SK-N-SH treated with all-trans-retinoic acid at 6 μM for 48 hours (cell line): ENCODE measurements around the gene MRPS23.

Experiments
- ATAC-seq: fragments of 200-7000 bp; cut with Tn5 transposase; 3 replicates; pipeline ENCODE4 v1.9.1; 2020; ENCODE audit warnings: mild to moderate bottlenecking, moderate library complexity
- ARNTL ChIP-seq: fragments of 450-650 bp; formaldehyde crosslinking; IDR thresholded peaks from 2 replicates; pipeline ENCODE4 v1.5.0; 2020; ENCODE audit warnings: low read depth, mild to moderate bottlenecking, moderate library complexity, borderline replicate concordance
- BACH2 ChIP-seq: fragments of 250-450 bp; sonication (Bioruptor Pico); IDR thresholded peaks from 2 replicates; pipeline ENCODE4 v1.9.0; 2021; ENCODE audit warnings: mild to moderate bottlenecking, borderline replicate concordance
- CSDC2 ChIP-seq: fragments of 250-450 bp; sonication (Bioruptor Pico); IDR thresholded peaks from 2 replicates; pipeline ENCODE4 v1.5.0; 2020; ENCODE audit warnings: mild to moderate bottlenecking, moderate library complexity
- ESRRG ChIP-seq: fragments of 250-450 bp; sonication (Bioruptor Pico); IDR thresholded peaks from 2 replicates; pipeline ENCODE4 v1.6.1; 2021; ENCODE audit warnings: mild to moderate bottlenecking
- GLIS3 ChIP-seq: fragments of 250-450 bp; sonication (Bioruptor Pico); IDR thresholded peaks from 2 replicates; pipeline ENCODE4 v1.5.0; 2020; ENCODE audit warnings: mild to moderate bottlenecking, moderate library complexity
- ISL1 ChIP-seq: fragments of 250-450 bp; sonication (Bioruptor Pico); IDR thresholded peaks from 2 replicates; pipeline ENCODE4 v2.1.2; 2022; ENCODE audit warnings: mild to moderate bottlenecking, moderate library complexity
- OSR1 ChIP-seq: fragments of 250-450 bp; sonication (Bioruptor Pico); IDR thresholded peaks from 2 replicates; pipeline ENCODE4 v1.8.0; 2022; ENCODE audit warnings: moderate library complexity, mild to moderate bottlenecking, inconsistent platforms
- PPARA ChIP-seq: fragments of 250-450 bp; sonication (Bioruptor Pico); IDR thresholded peaks from 2 replicates; pipeline ENCODE4 v1.5.0; 2020; ENCODE audit warnings: mild to moderate bottlenecking, borderline replicate concordance
- RARB ChIP-seq: fragments of 250-450 bp; sonication (Bioruptor Pico); IDR thresholded peaks from 2 replicates; pipeline ENCODE4 v1.8.0; 2021; ENCODE audit warnings: mild to moderate bottlenecking, moderate library complexity
- TOX ChIP-seq: fragments of 250-450 bp; sonication (Bioruptor Pico); IDR thresholded peaks from 2 replicates; pipeline ENCODE4 v1.8.0; 2021; ENCODE audit warnings: mild to moderate bottlenecking, moderate library complexity, borderline replicate concordance
- ZC3H10 ChIP-seq: fragments of 250-450 bp; sonication (Bioruptor Pico); IDR thresholded peaks from 2 replicates; pipeline ENCODE4 v1.5.1; 2021; ENCODE audit warnings: mild to moderate bottlenecking, moderate library complexity
- ZFP3 ChIP-seq: fragments of 250-450 bp; sonication (Bioruptor Pico); IDR thresholded peaks from 2 replicates; pipeline ENCODE4 v1.5.0; 2020; ENCODE audit warnings: mild to moderate bottlenecking, moderate library complexity
- ZFP30 ChIP-seq: fragments of 450-650 bp; formaldehyde crosslinking; IDR thresholded peaks from 2 replicates; pipeline ENCODE4 v1.5.0; 2022; ENCODE audit warnings: mild to moderate bottlenecking, moderate library complexity
- ZNF565 ChIP-seq: fragments of 450-650 bp; formaldehyde crosslinking; conservative IDR thresholded peaks from 2 replicates; pipeline ENCODE4 v1.5.0; 2020; ENCODE audit warnings: low read depth, mild to moderate bottlenecking, moderate library complexity
- ZNF70 ChIP-seq: fragments of 450-650 bp; formaldehyde crosslinking; IDR thresholded peaks from 2 replicates; pipeline ENCODE4 v1.5.0; 2020; ENCODE audit warnings: mild to moderate bottlenecking, moderate library complexity
- ZNF8 ChIP-seq: fragments of 450-650 bp; formaldehyde crosslinking; IDR thresholded peaks from 2 replicates; pipeline ENCODE4 v1.5.0; 2020; ENCODE audit warnings: mild to moderate bottlenecking, moderate library complexity
- TF ChIP-seq, protein P1 (sequence below): fragments of 250-450 bp; sonication (Bioruptor Pico); IDR thresholded peaks from 2 replicates; pipeline ENCODE4 v1.5.1; 2020; ENCODE audit warnings: low read depth, mild to moderate bottlenecking, moderate library complexity
- TF ChIP-seq, protein P2 (sequence below): fragments of 250-450 bp; sonication (Bioruptor Pico); IDR thresholded peaks from 2 replicates; pipeline ENCODE4 v1.8.0; 2021; ENCODE audit warnings: low read depth, mild to moderate bottlenecking, moderate library complexity, borderline replicate concordance
- TF ChIP-seq, protein P3 (sequence below): fragments of 250-450 bp; sonication (Bioruptor Pico); IDR thresholded peaks from 2 replicates; pipeline ENCODE4 v1.5.0; 2020; ENCODE audit warnings: mild to moderate bottlenecking, moderate library complexity
- TF ChIP-seq, protein P4 (sequence below): fragments of 250-450 bp; sonication (Bioruptor Pico); IDR thresholded peaks from 2 replicates; pipeline ENCODE4 v1.8.0; 2020; ENCODE audit warnings: mild to moderate bottlenecking, moderate library complexity, borderline replicate concordance
- TF ChIP-seq, protein P5 (sequence below): fragments of 250-450 bp; sonication (Bioruptor Pico); IDR thresholded peaks from 2 replicates; pipeline ENCODE4 v1.5.1; 2021; ENCODE audit warnings: mild to moderate bottlenecking, moderate library complexity

Gene MRPS23

DNA sequence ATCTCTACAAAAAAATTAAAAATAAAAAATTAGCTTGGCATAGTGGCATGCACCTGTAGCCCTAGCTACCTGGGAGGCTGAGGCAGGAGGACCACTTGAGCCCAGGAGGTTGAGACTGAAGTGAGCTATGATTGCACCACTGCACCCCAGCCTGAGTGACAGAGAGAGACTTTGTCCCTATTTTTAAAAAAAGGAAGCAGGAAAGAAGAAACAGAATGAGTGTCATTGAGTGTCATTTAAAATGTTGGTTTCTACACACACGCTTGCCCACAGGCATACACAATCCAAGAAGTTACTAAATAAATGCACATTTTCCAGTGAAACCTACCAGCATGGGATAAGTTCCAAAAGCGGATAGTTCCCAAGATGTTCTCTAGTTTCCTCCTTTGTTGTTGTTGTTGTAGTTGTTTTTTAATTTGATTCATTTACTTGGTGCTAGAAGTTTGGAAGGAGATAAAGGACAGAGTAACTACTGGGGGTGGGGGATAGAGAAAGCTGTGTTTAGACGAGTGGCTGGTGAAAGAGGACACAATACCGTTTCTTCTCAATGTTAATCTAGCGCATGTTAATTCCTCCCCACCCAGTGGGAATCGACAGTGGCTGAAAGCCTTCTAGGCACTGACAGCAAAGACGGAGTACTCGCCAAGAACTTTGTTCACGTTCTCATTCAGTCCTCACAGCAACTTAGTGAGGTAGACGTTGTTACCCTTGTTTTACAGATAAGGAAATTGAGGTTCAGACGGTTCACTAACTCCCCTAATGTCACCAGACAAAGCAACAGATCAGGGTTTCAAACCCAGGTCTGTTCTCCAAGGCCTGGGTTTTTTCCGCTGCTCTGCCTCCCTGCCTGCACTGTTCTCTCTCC lies 17.3 kb downstream of the MRPS23 start:
- no peak for ATAC-seq
- TF ChIP-seq OSR1 (CRISPR knock-in tag) (no peak), ZFP30 (CRISPR knock-in tag) (no peak), TOX (CRISPR knock-in tag) (no peak)

DNA sequence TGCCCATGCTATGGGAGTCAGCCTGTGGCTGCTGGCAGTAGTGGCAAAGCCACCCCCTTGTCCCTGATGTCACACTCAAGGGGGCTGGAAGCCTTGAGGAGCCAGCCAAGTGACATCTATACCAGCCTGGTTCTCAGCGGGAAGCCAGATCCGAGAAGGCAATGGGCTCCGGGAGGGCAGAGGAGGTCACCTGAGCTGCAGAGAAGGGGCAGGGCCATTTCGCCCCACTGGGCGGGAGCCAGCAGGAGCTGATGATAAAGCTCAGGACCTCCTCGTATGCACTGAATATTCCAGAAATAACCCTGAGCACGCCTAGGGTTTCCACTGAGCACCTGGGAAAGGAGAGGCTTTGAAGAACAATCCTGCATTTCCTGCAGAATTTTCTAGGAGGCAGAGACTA lies 19.0 kb downstream of the MRPS23 start:
- TF ChIP-seq ISL1 (CRISPR knock-in tag), result no peak
- no peak for TF ChIP-seq OSR1 (CRISPR knock-in tag)
- TF ChIP-seq, protein P1, sequence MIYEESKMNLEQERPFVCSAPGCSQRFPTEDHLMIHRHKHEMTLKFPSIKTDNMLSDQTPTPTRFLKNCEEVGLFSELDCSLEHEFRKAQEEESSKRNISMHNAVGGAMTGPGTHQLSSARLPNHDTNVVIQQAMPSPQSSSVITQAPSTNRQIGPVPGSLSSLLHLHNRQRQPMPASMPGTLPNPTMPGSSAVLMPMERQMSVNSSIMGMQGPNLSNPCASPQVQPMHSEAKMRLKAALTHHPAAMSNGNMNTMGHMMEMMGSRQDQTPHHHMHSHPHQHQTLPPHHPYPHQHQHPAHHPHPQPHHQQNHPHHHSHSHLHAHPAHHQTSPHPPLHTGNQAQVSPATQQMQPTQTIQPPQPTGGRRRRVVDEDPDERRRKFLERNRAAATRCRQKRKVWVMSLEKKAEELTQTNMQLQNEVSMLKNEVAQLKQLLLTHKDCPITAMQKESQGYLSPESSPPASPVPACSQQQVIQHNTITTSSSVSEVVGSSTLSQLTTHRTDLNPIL (CRISPR knock-in tag), result no peak
- TF ChIP-seq ZFP3 (CRISPR knock-in tag), result no peak
- no peak for TF ChIP-seq GLIS3 (CRISPR knock-in tag)
- TF ChIP-seq PPARA (CRISPR knock-in tag), result no peak
- TF ChIP-seq, protein P2, sequence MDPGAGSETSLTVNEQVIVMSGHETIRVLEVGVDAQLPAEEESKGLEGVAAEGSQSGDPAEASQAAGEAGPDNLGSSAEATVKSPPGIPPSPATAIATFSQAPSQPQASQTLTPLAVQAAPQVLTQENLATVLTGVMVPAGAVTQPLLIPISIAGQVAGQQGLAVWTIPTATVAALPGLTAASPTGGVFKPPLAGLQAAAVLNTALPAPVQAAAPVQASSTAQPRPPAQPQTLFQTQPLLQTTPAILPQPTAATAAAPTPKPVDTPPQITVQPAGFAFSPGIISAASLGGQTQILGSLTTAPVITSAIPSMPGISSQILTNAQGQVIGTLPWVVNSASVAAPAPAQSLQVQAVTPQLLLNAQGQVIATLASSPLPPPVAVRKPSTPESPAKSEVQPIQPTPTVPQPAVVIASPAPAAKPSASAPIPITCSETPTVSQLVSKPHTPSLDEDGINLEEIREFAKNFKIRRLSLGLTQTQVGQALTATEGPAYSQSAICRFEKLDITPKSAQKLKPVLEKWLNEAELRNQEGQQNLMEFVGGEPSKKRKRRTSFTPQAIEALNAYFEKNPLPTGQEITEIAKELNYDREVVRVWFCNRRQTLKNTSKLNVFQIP (CRISPR knock-in tag), result no peak
- no peak for TF ChIP-seq ZNF8 (CRISPR knock-in tag)
- TF ChIP-seq ESRRG, result no peak
- TF ChIP-seq, protein P3, sequence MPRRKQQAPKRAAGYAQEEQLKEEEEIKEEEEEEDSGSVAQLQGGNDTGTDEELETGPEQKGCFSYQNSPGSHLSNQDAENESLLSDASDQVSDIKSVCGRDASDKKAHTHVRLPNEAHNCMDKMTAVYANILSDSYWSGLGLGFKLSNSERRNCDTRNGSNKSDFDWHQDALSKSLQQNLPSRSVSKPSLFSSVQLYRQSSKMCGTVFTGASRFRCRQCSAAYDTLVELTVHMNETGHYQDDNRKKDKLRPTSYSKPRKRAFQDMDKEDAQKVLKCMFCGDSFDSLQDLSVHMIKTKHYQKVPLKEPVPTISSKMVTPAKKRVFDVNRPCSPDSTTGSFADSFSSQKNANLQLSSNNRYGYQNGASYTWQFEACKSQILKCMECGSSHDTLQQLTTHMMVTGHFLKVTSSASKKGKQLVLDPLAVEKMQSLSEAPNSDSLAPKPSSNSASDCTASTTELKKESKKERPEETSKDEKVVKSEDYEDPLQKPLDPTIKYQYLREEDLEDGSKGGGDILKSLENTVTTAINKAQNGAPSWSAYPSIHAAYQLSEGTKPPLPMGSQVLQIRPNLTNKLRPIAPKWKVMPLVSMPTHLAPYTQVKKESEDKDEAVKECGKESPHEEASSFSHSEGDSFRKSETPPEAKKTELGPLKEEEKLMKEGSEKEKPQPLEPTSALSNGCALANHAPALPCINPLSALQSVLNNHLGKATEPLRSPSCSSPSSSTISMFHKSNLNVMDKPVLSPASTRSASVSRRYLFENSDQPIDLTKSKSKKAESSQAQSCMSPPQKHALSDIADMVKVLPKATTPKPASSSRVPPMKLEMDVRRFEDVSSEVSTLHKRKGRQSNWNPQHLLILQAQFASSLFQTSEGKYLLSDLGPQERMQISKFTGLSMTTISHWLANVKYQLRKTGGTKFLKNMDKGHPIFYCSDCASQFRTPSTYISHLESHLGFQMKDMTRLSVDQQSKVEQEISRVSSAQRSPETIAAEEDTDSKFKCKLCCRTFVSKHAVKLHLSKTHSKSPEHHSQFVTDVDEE, result no peak
- TF ChIP-seq ZNF70 (CRISPR knock-in tag), result no peak
- TF ChIP-seq RARB, result no peak
- no peak for TF ChIP-seq BACH2 (CRISPR knock-in tag)
- TF ChIP-seq ARNTL (CRISPR knock-in tag), result no peak
- TF ChIP-seq, protein P4, sequence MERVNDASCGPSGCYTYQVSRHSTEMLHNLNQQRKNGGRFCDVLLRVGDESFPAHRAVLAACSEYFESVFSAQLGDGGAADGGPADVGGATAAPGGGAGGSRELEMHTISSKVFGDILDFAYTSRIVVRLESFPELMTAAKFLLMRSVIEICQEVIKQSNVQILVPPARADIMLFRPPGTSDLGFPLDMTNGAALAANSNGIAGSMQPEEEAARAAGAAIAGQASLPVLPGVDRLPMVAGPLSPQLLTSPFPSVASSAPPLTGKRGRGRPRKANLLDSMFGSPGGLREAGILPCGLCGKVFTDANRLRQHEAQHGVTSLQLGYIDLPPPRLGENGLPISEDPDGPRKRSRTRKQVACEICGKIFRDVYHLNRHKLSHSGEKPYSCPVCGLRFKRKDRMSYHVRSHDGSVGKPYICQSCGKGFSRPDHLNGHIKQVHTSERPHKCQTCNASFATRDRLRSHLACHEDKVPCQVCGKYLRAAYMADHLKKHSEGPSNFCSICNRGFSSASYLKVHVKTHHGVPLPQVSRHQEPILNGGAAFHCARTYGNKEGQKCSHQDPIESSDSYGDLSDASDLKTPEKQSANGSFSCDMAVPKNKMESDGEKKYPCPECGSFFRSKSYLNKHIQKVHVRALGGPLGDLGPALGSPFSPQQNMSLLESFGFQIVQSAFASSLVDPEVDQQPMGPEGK (CRISPR knock-in tag), result no peak

DNA sequence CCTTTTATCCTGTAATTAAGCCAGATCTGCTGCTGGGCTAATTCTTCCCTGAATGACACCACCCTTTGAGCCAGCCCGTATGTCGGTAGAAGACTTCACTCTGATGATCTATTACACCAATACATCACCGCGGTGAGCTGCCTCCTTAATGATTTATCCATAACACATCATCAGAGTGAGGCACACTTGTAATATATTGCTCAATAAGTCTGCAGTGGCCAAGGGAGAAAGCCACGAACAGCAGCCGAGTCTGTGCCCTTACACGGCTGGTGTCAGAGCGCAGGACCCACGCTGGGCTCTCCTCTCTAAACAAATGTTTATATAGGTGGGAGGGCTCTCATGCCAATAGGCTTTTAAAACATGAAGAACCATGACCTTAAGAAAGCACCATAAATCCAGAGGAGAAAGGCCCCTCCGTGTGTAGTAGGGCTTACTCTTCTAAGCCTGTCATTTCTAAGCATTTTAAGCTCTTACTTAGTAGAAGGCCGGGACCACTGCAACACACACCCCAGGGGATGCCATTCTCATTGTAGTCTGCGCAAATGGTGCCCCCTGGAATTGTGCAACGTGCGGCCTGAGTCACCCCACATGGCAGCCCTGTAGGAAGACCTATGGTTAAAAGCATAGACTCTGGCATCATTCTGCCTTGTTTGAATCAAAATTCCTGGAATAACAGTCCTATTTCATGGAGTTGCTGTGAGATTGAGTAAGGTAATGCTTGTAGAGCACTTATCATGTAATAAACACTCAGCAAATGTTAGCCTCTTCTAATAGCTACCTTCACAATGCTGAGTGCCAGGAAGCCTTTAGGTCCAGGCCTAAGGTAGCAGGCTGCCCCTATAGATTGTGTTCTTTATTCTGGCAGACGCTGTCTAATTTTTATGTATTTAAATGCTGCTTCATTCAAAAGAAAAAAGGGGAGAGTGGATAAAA lies 26.1 kb downstream of the MRPS23 start:
- no peak for TF ChIP-seq PPARA (CRISPR knock-in tag)
- TF ChIP-seq ZNF70 (CRISPR knock-in tag), result no peak
- TF ChIP-seq ZFP30 (CRISPR knock-in tag), result no peak
- no peak for TF ChIP-seq ESRRG
- ATAC-seq, result no peak

More for the DNA sequence above, 19.0 kb downstream of the MRPS23 start:
- no peak for ATAC-seq

DNA sequence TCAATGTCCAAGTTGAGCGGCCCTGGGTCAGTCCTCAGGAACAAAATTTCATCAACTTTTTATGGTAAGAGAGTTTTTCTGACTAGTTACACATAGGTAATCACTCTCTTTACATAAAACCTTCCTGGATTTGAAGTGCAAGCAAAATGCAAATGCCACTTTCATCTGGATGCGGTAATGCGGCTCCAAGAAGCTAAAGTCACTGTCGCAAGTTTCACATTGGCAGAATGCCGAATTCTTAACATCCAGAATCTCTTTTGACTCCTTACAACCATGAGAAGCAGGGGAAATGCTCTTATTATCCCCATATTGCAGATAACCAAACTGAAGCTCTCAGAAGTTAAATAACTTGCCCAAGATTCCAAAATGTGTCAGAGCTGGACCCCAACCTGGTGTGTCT lies 30.0 kb downstream of the MRPS23 start:
- no peak for ATAC-seq
- TF ChIP-seq TOX (CRISPR knock-in tag), result no peak
- TF ChIP-seq, protein P4 (CRISPR knock-in tag), result no peak
- no peak for TF ChIP-seq ZFP3 (CRISPR knock-in tag)
- TF ChIP-seq, protein P1 (CRISPR knock-in tag), result no peak
- no peak for TF ChIP-seq CSDC2
- no peak for TF ChIP-seq ZNF565
- no peak for TF ChIP-seq ARNTL (CRISPR knock-in tag)
- no peak for TF ChIP-seq OSR1 (CRISPR knock-in tag)
- TF ChIP-seq ZC3H10 (CRISPR knock-in tag), result no peak
- TF ChIP-seq, protein P5, sequence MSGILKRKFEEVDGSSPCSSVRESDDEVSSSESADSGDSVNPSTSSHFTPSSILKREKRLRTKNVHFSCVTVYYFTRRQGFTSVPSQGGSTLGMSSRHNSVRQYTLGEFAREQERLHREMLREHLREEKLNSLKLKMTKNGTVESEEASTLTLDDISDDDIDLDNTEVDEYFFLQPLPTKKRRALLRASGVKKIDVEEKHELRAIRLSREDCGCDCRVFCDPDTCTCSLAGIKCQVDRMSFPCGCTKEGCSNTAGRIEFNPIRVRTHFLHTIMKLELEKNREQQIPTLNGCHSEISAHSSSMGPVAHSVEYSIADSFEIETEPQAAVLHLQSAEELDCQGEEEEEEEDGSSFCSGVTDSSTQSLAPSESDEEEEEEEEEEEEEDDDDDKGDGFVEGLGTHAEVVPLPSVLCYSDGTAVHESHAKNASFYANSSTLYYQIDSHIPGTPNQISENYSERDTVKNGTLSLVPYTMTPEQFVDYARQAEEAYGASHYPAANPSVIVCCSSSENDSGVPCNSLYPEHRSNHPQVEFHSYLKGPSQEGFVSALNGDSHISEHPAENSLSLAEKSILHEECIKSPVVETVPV (CRISPR knock-in tag), result no peak
- no peak for TF ChIP-seq GLIS3 (CRISPR knock-in tag)
